Articular chondrocyte of knee joint (primary cell): ENCODE results near the gene KRT39. TPM values are rescaled to one million over a fixed set of nuclear protein-coding genes. Genes with fewer than 3 reads are reported as not detected.

Experiments used
- small RNA-seq: library from RNA; depleted of rRNA; stranded (forward); fragments of <200 nt; gene quantifications from one replicate; pipeline ENCODE3, GENCODE V24; 2012
- total RNA-seq: library from RNA; depleted of rRNA; stranded (reverse); fragments of >200 nt; gene quantifications from 2 replicates; pipeline ENCODE4 v1.2.3, GENCODE V29; 2012

The KRT39 gene
- not detected in 2 replicates for total RNA-seq

GRCh38 chr17:40966848-40967247 is at the start of gene KRT39:
TSS of gene KRT39 (minus strand) at chr17:40966948. CDS start at chr17:40966856, 92 bp downstream.

DNA sequence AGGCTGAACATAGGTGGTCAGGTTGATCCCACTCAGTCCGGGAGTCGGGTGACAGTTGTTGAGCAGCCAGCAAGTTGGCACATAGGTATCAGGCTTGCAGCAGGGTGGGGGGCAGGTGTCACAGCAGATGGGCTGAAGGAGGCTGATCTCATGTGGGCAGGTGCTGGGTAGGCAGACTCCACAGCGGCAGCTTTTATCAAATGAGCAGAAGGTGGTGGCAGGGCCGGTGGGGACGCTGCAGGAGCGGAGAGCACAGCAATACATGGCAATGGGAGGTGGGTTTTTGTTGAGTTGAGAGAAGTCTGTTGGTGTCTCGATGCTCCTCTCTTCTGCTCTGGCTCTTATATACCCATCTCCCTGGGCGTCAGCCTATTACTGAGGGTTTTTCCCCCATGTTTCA is 42.1 kb upstream of the KRT39 start, which contains the start of gene KRTAP3-1:
KRTAP3-1 (minus strand) TSS at position 318 of the 400 bp plus-strand sequence; CDS start at position 264, 54 bp downstream.

GRCh38 chr17:40999563-40999962 is 32.8 kb upstream of the KRT39 start, which contains the start of gene KRTAP3-2:
TSS of gene KRTAP3-2 (minus strand) at chr17:40999906. CDS start at chr17:40999853, 53 bp downstream.

DNA sequence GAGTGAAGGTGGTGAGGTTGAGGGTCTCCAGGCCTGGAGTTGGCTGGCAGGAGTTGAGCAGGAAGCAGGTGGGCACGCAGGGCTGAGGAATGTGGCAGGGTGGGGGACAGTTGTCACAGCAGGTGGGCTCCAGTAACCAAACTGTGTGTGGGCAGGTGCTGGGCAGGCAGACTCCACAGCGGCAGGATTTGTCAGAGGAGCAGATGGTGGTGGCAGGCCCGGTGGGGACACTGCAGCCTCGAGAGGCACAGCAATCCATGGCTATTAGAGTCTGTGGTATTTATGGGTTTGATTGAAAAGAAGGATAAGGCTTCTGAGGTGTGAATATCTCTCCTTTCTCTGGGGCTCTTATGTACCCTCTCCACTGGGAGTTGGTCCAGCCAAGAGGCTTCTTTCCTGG is 27.1 kb upstream of the KRT39 start, which contains the start of gene KRTAP3-3:
KRTAP3-3 (minus strand) TSS at position 326 of the 400 bp plus-strand sequence; CDS start at position 259, 67 bp downstream.

DNA sequence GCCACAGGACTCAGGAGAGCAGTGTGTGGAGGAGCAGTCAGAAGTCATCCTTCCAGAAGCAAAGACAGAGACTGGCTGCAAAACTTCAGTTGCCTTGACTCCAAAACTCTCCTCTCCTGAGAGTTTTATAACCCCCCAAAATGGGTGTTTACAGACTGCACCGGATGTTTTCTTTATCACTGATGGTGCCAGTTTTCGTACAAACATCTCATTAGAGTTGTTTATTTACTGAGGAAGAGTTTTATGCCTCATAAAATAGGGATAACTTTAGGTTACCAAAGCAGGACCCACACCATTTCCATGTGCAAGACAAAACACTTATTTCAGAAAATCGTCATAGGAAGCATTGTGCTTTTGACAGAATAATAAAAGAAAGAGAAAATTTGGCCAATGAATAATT is 17.5 kb upstream of the KRT39 start, which contains the start of gene KRT40:
KRT40 (minus strand) TSS at position 101 of the 400 bp plus-strand sequence; CDS start at position 48, 53 bp downstream.

GRCh38 chr17:40937384-40937819 is 29.3 kb downstream of the KRT39 start, which contains the start of gene KRT23:
TSS of gene KRT23 (minus strand) at chr17:40937646. CDS start at chr17:40936603, 1,043 bp downstream.

Small RNA genes lying within 50 kb of the gene (small RNA-seq; reads per million reads assigned to genes)
- not detected for gene KRTAP3-4P

Other genes starting within 250 kb of the KRT39 start
- not detected in 2 replicates for gene KRT25, start 211.6 kb downstream of the KRT39 start, total RNA-seq
- gene KRT26, start 194.7 kb downstream of the KRT39 start, total RNA-seq, result not detected in 2 replicates
- not detected in 2 replicates for gene KRT27, start 184.4 kb downstream of the KRT39 start, total RNA-seq
- not detected in 2 replicates for gene KRT28, start 167.0 kb downstream of the KRT39 start, total RNA-seq
- gene KRT10, start 144.3 kb downstream of the KRT39 start, total RNA-seq, result 7.1 and 7.6 TPM in 2 replicates
- gene KRT12, start 99.7 kb downstream of the KRT39 start, total RNA-seq, result not detected in 2 replicates
- gene KRT20, start 81.7 kb downstream of the KRT39 start, total RNA-seq, result not detected in 2 replicates
- gene KRT23, start 29.3 kb downstream of the KRT39 start, total RNA-seq, result 0.39 and 0.43 TPM in 2 replicates
- gene KRT40, start 17.4 kb upstream of the KRT39 start, total RNA-seq, result not detected in 2 replicates
- gene KRTAP3-3, start 27.2 kb upstream of the KRT39 start, total RNA-seq, result not detected in 2 replicates
- gene KRTAP3-2, start 33.0 kb upstream of the KRT39 start, total RNA-seq, result not detected in 2 replicates
- not detected in 2 replicates for gene KRTAP3-1, start 42.2 kb upstream of the KRT39 start, total RNA-seq
- gene KRTAP1-5, start 60.3 kb upstream of the KRT39 start, total RNA-seq, result 1.3 and 11.6 TPM in 2 replicates
- gene KRTAP1-4, start 63.2 kb upstream of the KRT39 start, total RNA-seq, result not detected in 2 replicates
- not detected in 2 replicates for gene KRTAP1-3, start 67.9 kb upstream of the KRT39 start, total RNA-seq
- gene KRTAP1-1, start 74.5 kb upstream of the KRT39 start, total RNA-seq, result not detected in 2 replicates
- not detected in 2 replicates for gene KRTAP2-1, start 80.4 kb upstream of the KRT39 start, total RNA-seq
- not detected in 2 replicates for gene KRTAP2-2, start 88.3 kb upstream of the KRT39 start, total RNA-seq
- 0.26 and 1.1 TPM in 2 replicates for gene KRTAP2-3, start 93.2 kb upstream of the KRT39 start, total RNA-seq
- gene KRTAP2-4, start 98.9 kb upstream of the KRT39 start, total RNA-seq, result not detected in 2 replicates
- not detected in 2 replicates for gene KRTAP4-7, start 117.2 kb upstream of the KRT39 start, total RNA-seq
- not detected in 2 replicates for gene KRTAP4-8, start 131.2 kb upstream of the KRT39 start, total RNA-seq
- not detected in 2 replicates for gene KRTAP4-16, start 135.3 kb upstream of the KRT39 start, total RNA-seq
- not detected in 2 replicates for gene KRTAP4-9, start 138.4 kb upstream of the KRT39 start, total RNA-seq
- gene KRTAP4-11, start 151.4 kb upstream of the KRT39 start, total RNA-seq, result not detected in 2 replicates
- gene KRTAP4-12, start 157.2 kb upstream of the KRT39 start, total RNA-seq, result not detected in 2 replicates
- gene KRTAP4-6, start 173.6 kb upstream of the KRT39 start, total RNA-seq, result not detected in 2 replicates
- gene KRTAP4-5, start 182.9 kb upstream of the KRT39 start, total RNA-seq, result not detected in 2 replicates
- not detected in 2 replicates for gene KRTAP4-4, start 193.8 kb upstream of the KRT39 start, total RNA-seq
- not detected in 2 replicates for gene KRTAP4-3, start 201.3 kb upstream of the KRT39 start, total RNA-seq
- not detected in 2 replicates for gene KRTAP4-2, start 211.3 kb upstream of the KRT39 start, total RNA-seq
- not detected in 2 replicates for gene KRTAP4-1, start 218.0 kb upstream of the KRT39 start, total RNA-seq
- not detected in 2 replicates for gene KRTAP9-1, start 222.9 kb upstream of the KRT39 start, total RNA-seq